NCI-H2227 treated with DMSO at 0.1 percent for 48 hours (cell line): ENCODE measurements around the gene NDST4.
A peak's percentile ranks its signal among the peaks of the same experiment; 100 is the strongest.

Experiments
- DNase-seq: peaks from one replicate; lab custom pipeline; 2025; lab: John Stamatoyannopoulos, UW

NDST4 gene

GRCh38 chr4:115113506-115114106, at the start of gene NDST4:
Gene NDST4, minus strand, starts transcription at chr4:115113620. Its CDS starts 36,584 bp downstream, at chr4:115077036.
- peak; percentile 81 for DNase-seq

GRCh38 chr4:115159141-115159540, 45.7 kb upstream of the NDST4 start:
- DNase-seq: no peak

- no peak for DNase-seq
These were observed 44.9 kb upstream of the NDST4 start for GRCh38 chr4:115158296-115158695.

- no peak for DNase-seq
These were observed 41.4 kb upstream of the NDST4 start for GRCh38 chr4:115154826-115155225.

GRCh38 chr4:115152965-115153364, 39.5 kb upstream of the NDST4 start:
- no peak for DNase-seq

GRCh38 chr4:115152081-115152480, 38.7 kb upstream of the NDST4 start:
- DNase-seq: no peak

- no peak for DNase-seq
These were observed 35.7 kb upstream of the NDST4 start for GRCh38 chr4:115149106-115149505.

GRCh38 chr4:115145393-115146160, 32.2 kb upstream of the NDST4 start:
- no peak for DNase-seq

- no peak for DNase-seq
These were observed 14.6 kb upstream of the NDST4 start for GRCh38 chr4:115128037-115128436.

GRCh38 chr4:115126491-115126890, 13.1 kb upstream of the NDST4 start:
- DNase-seq: no peak

- DNase-seq: no peak
These were observed 8.1 kb upstream of the NDST4 start for GRCh38 chr4:115121351-115122043.

GRCh38 chr4:115119804-115120352, 6.5 kb upstream of the NDST4 start:
- no peak for DNase-seq

- no peak for DNase-seq
These were observed 4.2 kb upstream of the NDST4 start for GRCh38 chr4:115117651-115118050.

- peak; percentile 16 for DNase-seq
These were observed 2.9 kb downstream of the NDST4 start for GRCh38 chr4:115110191-115111181.

- DNase-seq: no peak
These were observed 4.6 kb downstream of the NDST4 start for GRCh38 chr4:115108850-115109249.

- DNase-seq: no peak
These were observed 6.0 kb downstream of the NDST4 start for GRCh38 chr4:115107411-115107810.

GRCh38 chr4:115101675-115102074, 11.7 kb downstream of the NDST4 start:
- DNase-seq: no peak

- peak; percentile 36 for DNase-seq
These were observed 22.8 kb downstream of the NDST4 start for GRCh38 chr4:115090483-115091075.

GRCh38 chr4:115082633-115083032, 30.8 kb downstream of the NDST4 start:
- no peak for DNase-seq

GRCh38 chr4:115076691-115077090, 36.7 kb downstream of the NDST4 start:
- DNase-seq: no peak

- no peak for DNase-seq
These were observed 54.9 kb downstream of the NDST4 start for GRCh38 chr4:115058533-115058932.
